Vagina (tissue), 2 donors: ENCODE results near the gene TNNT2. TPM values are rescaled to one million over a fixed set of nuclear protein-coding genes. Genes with fewer than 3 reads are reported as not detected.

Experiments
- DNase-seq, 2 donors: peaks; one replicate each; pipeline ENCODE4 v3.0.0-alpha.2; 2017; ENCODE audit errors: extremely low spot score in 2 of 2
- H3K27ac ChIP-seq: fragments of 200-600 bp; sonication (generic); one replicate; pipeline ENCODE4 v1.5.1; 2019
- H3K27me3 ChIP-seq: fragments of 200-600 bp; sonication (generic); one replicate; pipeline ENCODE4 v1.5.1; 2019
- H3K36me3 ChIP-seq, 2 donors: fragments of 200-600 bp; sonication (generic); one replicate each; pipeline ENCODE4 v1.5.1; 2017 to 2019
- H3K4me1 ChIP-seq: fragments of 200-600 bp; sonication (generic); one replicate; pipeline ENCODE4 v1.5.1; 2019
- H3K4me3 ChIP-seq, 2 donors: fragments of 200-600 bp; sonication (generic); 1 replicate in 1 of 2; 2 replicates in 1 of 2; pipeline ENCODE4 v1.5.1; 2016 to 2019
- H3K9me3 ChIP-seq: fragments of 200-600 bp; sonication (generic); one replicate; pipeline ENCODE4 v1.5.1; 2019
- CTCF ChIP-seq, 3 experiments: fragments of 450-650 bp in 2 of 3; fragments of 200-600 bp in 1 of 3; sonication (generic) in 1 of 3; IDR thresholded peaks; one replicate each; pipeline ENCODE4 v1.5.1; 2017 to 2019; ENCODE audit warnings: antibody characterized with exemption in 3 of 3, mild to moderate bottlenecking in 2 of 3, moderate library complexity in 2 of 3
- POLR2A ChIP-seq, 2 donors: fragments of 450-650 bp; IDR thresholded peaks; one replicate each; pipeline ENCODE4 v1.6.1; 2017; ENCODE audit warnings: antibody characterized with exemption in 2 of 2, mild to moderate bottlenecking in 2 of 2, moderate library complexity in 2 of 2
- POLR2AphosphoS5 ChIP-seq, 2 donors: sonication (generic); formaldehyde crosslinking; IDR thresholded peaks; one replicate each; pipeline ENCODE4 v1.9.0; 2017; ENCODE audit warnings: antibody characterized with exemption in 2 of 2, mild to moderate bottlenecking in 2 of 2, low read depth in 1 of 2; ENCODE audit not compliant: insufficient read depth in 1 of 2
- intact Hi-C: fragments of 100-400 bp; cut with DNase I; formaldehyde crosslinking; loops from one replicate; pipeline ENCODE4 v1.15.1; 2023
- total RNA-seq: library from RNA; depleted of rRNA; stranded (reverse); fragments of >200 nt; gene quantifications from one replicate; pipeline ENCODE4 v1.2.3, GENCODE V29; 2016

The TNNT2 gene
- total RNA-seq, 1 donor from 2014 or later, result 9.8 TPM

GRCh38 chr1:201379733-201380242 lies 2.3 kb upstream of the TNNT2 start:
- TF ChIP-seq CTCF (IDR thresholded peaks at IDR 0.05) (no peak), POLR2A (IDR thresholded peaks at IDR 0.05) (no peak), POLR2AphosphoS5 (IDR thresholded peaks at IDR 0.05; ENCODE audit: insufficient read depth in 1 of 2, low read depth in 1 of 2) (no peak)
- Histone ChIP-seq H3K27ac (no peak overlapping the region), H3K27me3 (no peaks in the 10 kb centered on the region), H3K36me3 (no peaks in the 10 kb centered on the region), H3K4me3 (no peak overlapping the region), H3K4me1 (no peaks in the 10 kb centered on the region), H3K9me3 (no peaks in the 10 kb centered on the region)
- intact Hi-C loops, result no loop called here
- no peak for DNase-seq

- Histone ChIP-seq H3K9me3 (no peaks in the 10 kb centered on the region), H3K27me3 (no peaks in the 10 kb centered on the region), H3K36me3 (no peaks in the 10 kb centered on the region), H3K4me3 (no peak overlapping the region), H3K27ac (no peak overlapping the region), H3K4me1 (no peaks in the 10 kb centered on the region)
- DNase-seq, result no peak
- intact Hi-C loops, result no loop called here
- TF ChIP-seq CTCF (IDR thresholded peaks at IDR 0.05) (no peak), POLR2AphosphoS5 (IDR thresholded peaks at IDR 0.05; ENCODE audit: insufficient read depth in 1 of 2, low read depth in 1 of 2) (no peak), POLR2A (IDR thresholded peaks at IDR 0.05) (no peak)
Measured at GRCh38 chr1:201378804-201379203, 1.3 kb upstream of the TNNT2 start.

GRCh38 chr1:201376464-201377374 lies 761 bp downstream of the TNNT2 start:
- TF ChIP-seq POLR2A (IDR thresholded peaks at IDR 0.05) (no peak), POLR2AphosphoS5 (IDR thresholded peaks at IDR 0.05; ENCODE audit: insufficient read depth in 1 of 2, low read depth in 1 of 2) (no peak), CTCF (IDR thresholded peaks at IDR 0.05) (no peak)
- H3K4me1 ChIP-seq, result no peaks in the 10 kb centered on the region
- no peak overlapping the region for H3K27ac ChIP-seq
- no peak for DNase-seq
- H3K36me3 ChIP-seq, result no peaks in the 10 kb centered on the region
- H3K27me3 ChIP-seq, result no peaks in the 10 kb centered on the region
- H3K9me3 ChIP-seq, result no peaks in the 10 kb centered on the region
- H3K4me3 ChIP-seq, result no peak overlapping the region
- intact Hi-C loops, result no loop called here

GRCh38 chr1:201376107-201376463 lies 1.4 kb downstream of the TNNT2 start:
- no peak for DNase-seq
- Histone ChIP-seq H3K4me1 (no peaks in the 10 kb centered on the region), H3K4me3 (no peak overlapping the region), H3K27ac (no peak overlapping the region), H3K27me3 (no peaks in the 10 kb centered on the region), H3K36me3 (no peaks in the 10 kb centered on the region), H3K9me3 (no peaks in the 10 kb centered on the region)
- intact Hi-C loops, result no loop called here
- TF ChIP-seq CTCF (IDR thresholded peaks at IDR 0.05) (no peak), POLR2A (IDR thresholded peaks at IDR 0.05) (no peak), POLR2AphosphoS5 (IDR thresholded peaks at IDR 0.05; ENCODE audit: insufficient read depth in 1 of 2, low read depth in 1 of 2) (no peak)

GRCh38 chr1:201375169-201375568 lies 2.3 kb downstream of the TNNT2 start:
- Histone ChIP-seq H3K4me3 (no peak overlapping the region), H3K9me3 (no peaks in the 10 kb centered on the region), H3K36me3 (no peaks in the 10 kb centered on the region), H3K27me3 (no peaks in the 10 kb centered on the region), H3K27ac (no peak overlapping the region), H3K4me1 (no peaks in the 10 kb centered on the region)
- DNase-seq, result no peak
- TF ChIP-seq CTCF (IDR thresholded peaks at IDR 0.05) (no peak), POLR2AphosphoS5 (IDR thresholded peaks at IDR 0.05; ENCODE audit: insufficient read depth in 1 of 2, low read depth in 1 of 2) (no peak), POLR2A (IDR thresholded peaks at IDR 0.05) (no peak)
- intact Hi-C loops, result no loop called here
